Body of pancreas (tissue), 4 donors: ENCODE results near the gene MRLN. TPM values are rescaled to one million over a fixed set of nuclear protein-coding genes. Genes with fewer than 3 reads are reported as not detected.

ENCODE experiments used
- ATAC-seq: fragments of 150-250 bp; one replicate; pipeline ENCODE4 v1.9.1; 2016
- DNase-seq, 4 donors: peaks; one replicate each; pipeline ENCODE4 v3.0.0-alpha.2; 2019
- H3K27ac ChIP-seq, 4 donors: fragments of 200-600 bp; sonication (generic); 1 replicate in 3 of 4; 2 replicates in 1 of 4; pipeline versions ENCODE4 v1.5.1 to v1.6.1; 2016 to 2019; ENCODE audit warnings: mild to moderate bottlenecking in 1 of 4, mixed read lengths in 1 of 4, moderate library complexity in 1 of 4
- H3K27me3 ChIP-seq, 2 donors: fragments of 200-600 bp; sonication (generic); one replicate each; pipeline ENCODE4 v1.6.0; 2016; ENCODE audit warnings: mild to moderate bottlenecking in 1 of 2
- H3K36me3 ChIP-seq, 2 donors: fragments of 200-600 bp; sonication (generic); replicated peaks in 1 of 2; 2 replicates each; pipeline ENCODE4 v1.5.1; 2016; ENCODE audit warnings: low read depth in 2 of 2; ENCODE audit not compliant: insufficient read depth in 1 of 2
- H3K4me1 ChIP-seq: fragments of 200-600 bp; sonication (generic); one replicate; pipeline ENCODE4 v1.6.0; 2016
- H3K4me3 ChIP-seq, 2 donors: fragments of 200-600 bp; sonication (generic); 1 replicate in 1 of 2; 2 replicates in 1 of 2; pipeline ENCODE4 v1.5.1; 2016 to 2019
- H3K9me3 ChIP-seq, 3 donors: fragments of 200-600 bp; sonication (generic); 1 replicate in 2 of 3; 2 replicates in 1 of 3; pipeline ENCODE4 v1.5.1; 2016
- POLR2A ChIP-seq, 3 donors: fragments of 450-650 bp; IDR thresholded peaks; one replicate each; pipeline ENCODE4 v1.6.1; 2016; ENCODE audit warnings: antibody characterized with exemption in 3 of 3, mild to moderate bottlenecking in 2 of 3
- WGBS, 2 donors: methylation state at CpG; one replicate each; pipeline ENCODE4 v1.1.5; 2017; 5-methylcytosine and 5-hydroxymethylcytosine counted together
- intact Hi-C: fragments of 100-400 bp; cut with DNase I; formaldehyde crosslinking; loops from one replicate; pipeline ENCODE4 v1.15.1; 2023
- total RNA-seq, 2 donors: library from RNA; depleted of rRNA; stranded (reverse); fragments of >200 nt; gene quantifications; one replicate each; pipeline ENCODE4 v1.1.0, GENCODE V29; 2016
- TF ChIP-seq, protein P1 (sequence below), 7 experiments: fragments of 450-650 bp in 4 of 7; fragments of 200-600 bp in 3 of 7; sonication (generic) in 3 of 7; IDR thresholded peaks; one replicate each; pipeline ENCODE4 v1.5.1; 2016 to 2019; ENCODE audit warnings: antibody characterized with exemption in 7 of 7

MRLN gene
- total RNA-seq, 2 donors from 2014 or later = not detected

DNA sequence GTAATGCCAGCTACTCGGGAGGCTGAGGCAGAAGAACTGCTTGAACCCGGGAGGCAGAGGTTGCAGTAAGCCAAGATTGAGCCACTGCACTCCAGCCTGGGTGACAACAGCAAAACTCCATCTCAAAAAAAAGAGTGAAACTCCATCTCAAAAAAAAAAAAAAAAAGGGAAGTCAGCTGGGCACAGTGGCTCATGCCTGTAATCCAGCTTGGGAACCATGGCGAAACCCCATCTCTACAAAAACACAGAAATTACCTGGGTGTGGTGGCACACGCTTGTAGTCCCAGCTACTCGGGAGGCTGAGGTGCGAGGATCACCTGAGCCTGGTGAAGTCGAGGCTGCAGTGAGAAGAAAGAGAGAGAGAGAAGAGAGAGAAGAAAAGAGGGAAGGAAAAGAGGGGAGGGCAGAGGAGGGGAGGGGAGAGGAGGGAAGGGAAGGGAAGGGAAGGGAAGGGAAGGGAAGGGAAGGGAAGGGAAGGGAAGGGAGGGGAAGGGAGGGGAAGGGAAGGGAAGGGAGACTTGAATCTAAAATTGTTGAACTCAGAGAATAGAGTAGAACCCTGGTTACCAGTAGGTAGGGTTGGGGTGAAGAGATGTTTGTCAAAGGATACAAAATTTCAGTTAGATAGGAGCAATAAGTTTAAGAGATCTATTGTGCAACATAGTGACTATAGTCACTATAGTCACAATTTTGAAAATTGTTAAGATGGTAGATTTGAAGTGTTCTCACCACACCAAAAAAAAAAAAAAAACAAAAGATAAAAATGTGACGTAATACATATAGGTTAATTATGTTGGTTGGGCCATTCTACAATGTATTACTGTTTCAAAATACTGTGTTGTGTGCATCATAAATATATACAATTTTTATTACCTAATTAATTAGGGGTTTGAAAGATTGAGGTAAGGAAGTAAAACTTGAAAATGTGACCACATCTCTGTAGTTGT, 46.1 kb downstream of the MRLN start:
- ATAC-seq (no peak), DNase-seq (no peak)
- Histone ChIP-seq H3K27me3 (no peaks in the 10 kb centered on the region), H3K4me3 (no peak overlapping the region), H3K27ac (no peak overlapping the region), H3K4me1 (peaks cover 13% of the 10 kb centered on the region), H3K9me3 (no peaks in the 10 kb centered on the region), H3K36me3 (no peaks in the 10 kb centered on the region)
- WGBS, 2 donors = 86 to 89% methylated on average over 7 to 8 of the region's 8 CpGs
- intact Hi-C loops = no loop called here
- TF ChIP-seq, protein P1, sequence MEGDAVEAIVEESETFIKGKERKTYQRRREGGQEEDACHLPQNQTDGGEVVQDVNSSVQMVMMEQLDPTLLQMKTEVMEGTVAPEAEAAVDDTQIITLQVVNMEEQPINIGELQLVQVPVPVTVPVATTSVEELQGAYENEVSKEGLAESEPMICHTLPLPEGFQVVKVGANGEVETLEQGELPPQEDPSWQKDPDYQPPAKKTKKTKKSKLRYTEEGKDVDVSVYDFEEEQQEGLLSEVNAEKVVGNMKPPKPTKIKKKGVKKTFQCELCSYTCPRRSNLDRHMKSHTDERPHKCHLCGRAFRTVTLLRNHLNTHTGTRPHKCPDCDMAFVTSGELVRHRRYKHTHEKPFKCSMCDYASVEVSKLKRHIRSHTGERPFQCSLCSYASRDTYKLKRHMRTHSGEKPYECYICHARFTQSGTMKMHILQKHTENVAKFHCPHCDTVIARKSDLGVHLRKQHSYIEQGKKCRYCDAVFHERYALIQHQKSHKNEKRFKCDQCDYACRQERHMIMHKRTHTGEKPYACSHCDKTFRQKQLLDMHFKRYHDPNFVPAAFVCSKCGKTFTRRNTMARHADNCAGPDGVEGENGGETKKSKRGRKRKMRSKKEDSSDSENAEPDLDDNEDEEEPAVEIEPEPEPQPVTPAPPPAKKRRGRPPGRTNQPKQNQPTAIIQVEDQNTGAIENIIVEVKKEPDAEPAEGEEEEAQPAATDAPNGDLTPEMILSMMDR (IDR thresholded peaks at IDR 0.05) = no peak
- TF ChIP-seq POLR2A (IDR thresholded peaks at IDR 0.05) = no peak

DNA sequence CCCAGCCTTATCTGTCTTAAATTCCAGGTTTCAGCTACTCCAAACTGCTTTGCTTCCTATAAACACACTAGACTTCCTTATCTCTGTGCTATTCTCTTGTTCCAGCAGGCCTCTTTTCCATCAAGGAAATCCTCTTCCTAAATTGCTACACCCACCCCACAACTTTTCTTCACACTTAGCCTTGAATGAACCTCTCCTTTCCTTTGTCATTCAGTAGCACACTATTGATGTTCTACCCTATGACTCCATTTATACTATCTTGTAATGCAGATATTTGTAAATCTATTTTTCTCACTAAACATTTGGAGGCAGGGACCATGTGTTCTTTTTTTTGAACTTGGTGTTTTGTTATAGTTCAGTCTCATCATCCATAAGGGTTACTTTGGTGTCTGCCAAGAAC, 47.3 kb downstream of the MRLN start:
- Histone ChIP-seq H3K27me3 (no peaks in the 10 kb centered on the region), H3K9me3 (no peaks in the 10 kb centered on the region), H3K36me3 (no peaks in the 10 kb centered on the region), H3K4me1 (peaks cover 13% of the 10 kb centered on the region), H3K27ac (no peak overlapping the region), H3K4me3 (no peak overlapping the region)
- TF ChIP-seq POLR2A (IDR thresholded peaks at IDR 0.05) = no peak
- TF ChIP-seq, protein P1 (IDR thresholded peaks at IDR 0.05) = no peak
- intact Hi-C loops = no loop called here
- ATAC-seq = no peak
- no peak for DNase-seq

- Histone ChIP-seq H3K4me3 (no peak overlapping the region), H3K4me1 (peaks cover 12% of the 10 kb centered on the region), H3K9me3 (no peaks in the 10 kb centered on the region), H3K27me3 (no peaks in the 10 kb centered on the region), H3K27ac (no peak overlapping the region), H3K36me3 (no peaks in the 10 kb centered on the region)
- 26 to 27% methylated on average over 2 of the region's 2 CpGs for WGBS, 2 donors
- DNase-seq = no peak
- no peak for ATAC-seq
- intact Hi-C loops = no loop called here
- TF ChIP-seq, protein P1 (IDR thresholded peaks at IDR 0.05) = no peak
- TF ChIP-seq POLR2A (IDR thresholded peaks at IDR 0.05) = no peak
Measured at GRCh38 chr10:59704630-59705029, 48.6 kb downstream of the MRLN start.

DNA sequence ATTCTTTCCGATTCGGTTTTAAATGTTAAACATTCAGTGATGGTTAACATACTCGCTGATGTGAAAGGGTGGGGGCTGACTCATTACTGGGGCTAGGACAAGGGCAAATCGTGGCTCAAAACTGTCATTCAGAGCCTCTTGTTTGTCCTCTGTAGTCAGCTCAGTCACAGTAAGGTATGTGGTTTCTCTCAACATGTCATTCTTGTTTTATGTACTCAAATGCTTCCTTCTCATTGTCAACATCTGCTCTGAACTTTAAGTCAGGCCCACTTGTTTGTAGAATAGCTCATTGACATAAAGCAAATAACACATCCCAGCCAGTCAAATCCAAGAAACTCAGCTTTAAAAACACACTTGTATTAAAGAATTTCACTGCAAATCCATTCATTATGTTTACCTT, 50.9 kb downstream of the MRLN start:
- Histone ChIP-seq H3K4me3 (no peak overlapping the region), H3K27ac (no peak overlapping the region), H3K9me3 (no peaks in the 10 kb centered on the region), H3K27me3 (no peaks in the 10 kb centered on the region), H3K4me1 (no peaks in the 10 kb centered on the region), H3K36me3 (no peaks in the 10 kb centered on the region)
- TF ChIP-seq, protein P1 (IDR thresholded peaks at IDR 0.05) = no peak
- TF ChIP-seq POLR2A (IDR thresholded peaks at IDR 0.05) = no peak
- 61 to 67% methylated on average over 4 of the region's 4 CpGs for WGBS, 2 donors
- DNase-seq (no peak), ATAC-seq (no peak)
- intact Hi-C loops = no loop called here

DNA sequence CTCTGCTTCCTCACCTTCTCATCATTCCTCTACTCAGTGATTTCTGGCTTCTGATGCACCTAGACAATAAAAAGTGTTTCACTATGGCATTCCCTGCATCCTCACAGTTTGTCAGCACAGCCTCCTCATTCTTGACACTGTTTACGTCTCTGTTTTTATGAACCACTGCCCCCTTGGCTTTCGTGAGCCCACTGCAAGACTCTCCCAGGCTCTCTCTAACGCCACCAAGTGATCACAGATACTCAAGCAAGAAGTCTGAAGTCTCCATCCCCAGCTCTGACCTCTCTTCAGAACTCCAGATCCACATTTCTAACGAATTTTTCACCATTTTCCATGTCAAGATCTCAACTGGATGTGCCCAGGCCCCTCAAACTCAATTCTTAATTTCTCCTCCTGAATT, 52.5 kb downstream of the MRLN start:
- DNase-seq (no peak), ATAC-seq (no peak)
- Histone ChIP-seq H3K27me3 (no peaks in the 10 kb centered on the region), H3K4me1 (no peaks in the 10 kb centered on the region), H3K36me3 (no peaks in the 10 kb centered on the region), H3K4me3 (no peak overlapping the region), H3K9me3 (no peaks in the 10 kb centered on the region), H3K27ac (no peak overlapping the region)
- intact Hi-C loops = no loop called here
- WGBS, 2 donors = 45 to 51% methylated on average over 4 of the region's 4 CpGs
- TF ChIP-seq, protein P1 (IDR thresholded peaks at IDR 0.05) = no peak
- TF ChIP-seq POLR2A (IDR thresholded peaks at IDR 0.05) = no peak
